ENCODE measurements around the gene APOL4.
"Not testable (repeated sequence)": the region's sequence is repeated elsewhere in the genome, so short reads cannot be mapped to it uniquely, and the experiment has no call there.

The APOL4 gene

GRCh38 chr22:36208914-36209313 lies 7.3 kb upstream of the APOL4 start:
- in situ Hi-C loops (cut with MboI; ENCODE audit: low sequenced_read_pairs), result no loop called here

- in situ Hi-C loops (cut with MboI; ENCODE audit: low sequenced_read_pairs), result no loop called here
These were observed 6.7 kb upstream of the APOL4 start for GRCh38 chr22:36208162-36208765.

GRCh38 chr22:36206255-36206654 lies 4.6 kb upstream of the APOL4 start:
- in situ Hi-C loops (cut with MboI; ENCODE audit: low sequenced_read_pairs), result no loop called here

GRCh38 chr22:36205573-36205972 lies 4.0 kb upstream of the APOL4 start:
- in situ Hi-C loops (cut with MboI; ENCODE audit: low sequenced_read_pairs), result not testable (repeated sequence)

- in situ Hi-C loops (cut with MboI; ENCODE audit: low sequenced_read_pairs), result no loop called here
These were observed 3.0 kb upstream of the APOL4 start for GRCh38 chr22:36204632-36205015.

- in situ Hi-C loops (cut with MboI; ENCODE audit: low sequenced_read_pairs), result no loop called here
These were observed 2.5 kb upstream of the APOL4 start for GRCh38 chr22:36204001-36204631.

- in situ Hi-C loops (cut with MboI; ENCODE audit: low sequenced_read_pairs), result not testable (repeated sequence)
These were observed 1.8 kb upstream of the APOL4 start for GRCh38 chr22:36203441-36203840.

GRCh38 chr22:36202906-36203305 lies 1.3 kb upstream of the APOL4 start:
- in situ Hi-C loops (cut with MboI; ENCODE audit: low sequenced_read_pairs), result not testable (repeated sequence)

GRCh38 chr22:36201025-36201424 lies 584 bp downstream of the APOL4 start:
- in situ Hi-C loops (cut with MboI; ENCODE audit: low sequenced_read_pairs), result not testable (repeated sequence)

- in situ Hi-C loops (cut with MboI; ENCODE audit: low sequenced_read_pairs), result no loop called here
These were observed 2.5 kb downstream of the APOL4 start for GRCh38 chr22:36199001-36199551.

- in situ Hi-C loops (cut with MboI; ENCODE audit: low sequenced_read_pairs), result no loop called here
These were observed 3.1 kb downstream of the APOL4 start for GRCh38 chr22:36198536-36198935.

- in situ Hi-C loops (cut with MboI; ENCODE audit: low sequenced_read_pairs), result no loop called here
These were observed 4.0 kb downstream of the APOL4 start for GRCh38 chr22:36197514-36198146.

GRCh38 chr22:36197065-36197440 lies 4.6 kb downstream of the APOL4 start:
- in situ Hi-C loops (cut with MboI; ENCODE audit: low sequenced_read_pairs), result no loop called here

- in situ Hi-C loops (cut with MboI; ENCODE audit: low sequenced_read_pairs), result no loop called here
These were observed 5.2 kb downstream of the APOL4 start for GRCh38 chr22:36196254-36197064.

- in situ Hi-C loops (cut with MboI; ENCODE audit: low sequenced_read_pairs), result no loop called here
These were observed 6.6 kb downstream of the APOL4 start for GRCh38 chr22:36194971-36195370.

- in situ Hi-C loops (cut with MboI; ENCODE audit: low sequenced_read_pairs), result no loop called here
These were observed 7.2 kb downstream of the APOL4 start for GRCh38 chr22:36194385-36194784.

- in situ Hi-C loops (cut with MboI; ENCODE audit: low sequenced_read_pairs), result no loop called here
These were observed 8.0 kb downstream of the APOL4 start for GRCh38 chr22:36193577-36193976.

- in situ Hi-C loops (cut with MboI; ENCODE audit: low sequenced_read_pairs), result no loop called here
These were observed 8.4 kb downstream of the APOL4 start for GRCh38 chr22:36193171-36193570.

- in situ Hi-C loops (cut with MboI; ENCODE audit: low sequenced_read_pairs), result no loop called here
These were observed 9.1 kb downstream of the APOL4 start for GRCh38 chr22:36192542-36192941.

- in situ Hi-C loops (cut with MboI; ENCODE audit: low sequenced_read_pairs), result no loop called here
These were observed 10.3 kb downstream of the APOL4 start for GRCh38 chr22:36191106-36191836.

- in situ Hi-C loops (cut with MboI; ENCODE audit: low sequenced_read_pairs), result not testable (repeated sequence)
These were observed 13.7 kb downstream of the APOL4 start for GRCh38 chr22:36187862-36188261.

Data from HL-60/S4 treated with retinoic acid at 250 ng/mL for 4 days and 3 days (cell line).